Stomach (tissue), 4 donors: Measurements from ENCODE around the gene CNP.

Experiments used
- CTCF ChIP-seq, 7 experiments: fragments of 450-650 bp in 4 of 7; fragments of 200-600 bp in 3 of 7; sonication (generic) in 3 of 7; IDR thresholded peaks; one replicate each; pipeline ENCODE4 v1.5.1; 2016 to 2019; ENCODE audit warnings: antibody characterized with exemption in 7 of 7, control low read depth in 2 of 7, mild to moderate bottlenecking in 1 of 7
- POLR2AphosphoS5 ChIP-seq, 3 donors: sonication (generic); formaldehyde crosslinking; IDR thresholded peaks; one replicate each; pipeline ENCODE4 v1.6.1; 2016; ENCODE audit warnings: antibody characterized with exemption in 3 of 3

DNA sequence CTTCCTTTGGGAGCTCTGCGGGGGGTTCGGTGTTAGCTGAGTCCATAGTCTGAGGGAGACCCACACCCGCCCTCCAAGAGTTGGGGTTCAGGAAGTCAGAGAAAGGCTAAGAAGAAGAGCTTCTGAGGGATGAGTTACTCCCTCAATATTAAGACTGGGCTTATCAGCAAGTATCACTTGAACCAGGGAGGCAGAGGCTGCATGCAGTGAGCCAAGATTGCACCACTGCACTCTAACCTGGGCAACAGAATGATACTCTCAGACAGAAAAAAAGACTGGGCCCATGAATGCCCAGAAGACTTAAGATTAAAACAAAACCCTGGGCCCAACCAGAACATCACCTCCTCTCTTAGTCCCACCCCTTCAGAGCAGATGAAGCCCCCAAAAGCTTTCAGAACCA, 59.3 kb downstream of the CNP start:
- no peak for TF ChIP-seq CTCF (IDR thresholded peaks at IDR 0.05)
- no peak for TF ChIP-seq POLR2AphosphoS5 (IDR thresholded peaks at IDR 0.05)
